Trophoblast cell (in vitro differentiated cells and primary cell): ENCODE data around the gene NSG1.

ENCODE experiments used
- DNase-seq, 2 donors: peaks; one replicate each; pipeline ENCODE4 v3.0.0-alpha.2; 2016
- H2AFZ ChIP-seq: 2 replicates; pipeline ENCODE4 v1.6.1; 2013; ENCODE audit warnings: low read length, moderate library complexity, mild to moderate bottlenecking; ENCODE audit not compliant: insufficient read depth, poor library complexity
- H2AK5ac ChIP-seq: 2 replicates; pipeline ENCODE4 v1.6.1; 2013; ENCODE audit warnings: mild to moderate bottlenecking, low read length
- H2BK120ac ChIP-seq: 2 replicates; pipeline ENCODE4 v1.6.1; 2013; ENCODE audit warnings: low read length, mild to moderate bottlenecking, moderate library complexity; ENCODE audit not compliant: insufficient read depth, poor library complexity
- H2BK12ac ChIP-seq: 2 replicates; pipeline ENCODE4 v1.6.1; 2013; ENCODE audit warnings: mild to moderate bottlenecking, low read length, moderate library complexity
- H2BK5ac ChIP-seq: 2 replicates; pipeline ENCODE4 v1.6.1; 2013; ENCODE audit warnings: low read length, low read depth, moderate library complexity, mild to moderate bottlenecking; ENCODE audit not compliant: poor library complexity
- H3K14ac ChIP-seq: 2 replicates; pipeline ENCODE4 v1.6.1; 2013; ENCODE audit warnings: mild to moderate bottlenecking, low read length
- H3K18ac ChIP-seq: 2 replicates; pipeline ENCODE4 v1.6.1; 2013; ENCODE audit warnings: mild to moderate bottlenecking, low read length
- H3K23ac ChIP-seq: 2 replicates; pipeline ENCODE4 v1.6.1; 2013; ENCODE audit warnings: low read length
- H3K27ac ChIP-seq: 2 replicates; pipeline ENCODE4 v1.5.1; 2013; ENCODE audit warnings: low read depth, mild to moderate bottlenecking, inconsistent platforms, low read length, moderate library complexity
- H3K27me3 ChIP-seq: 2 replicates; pipeline ENCODE4 v1.6.1; 2013; ENCODE audit warnings: inconsistent platforms, mild to moderate bottlenecking, low read length, moderate library complexity; ENCODE audit not compliant: insufficient read depth
- H3K36me3 ChIP-seq, 2 experiments: 1 replicate in 1 of 2; 2 replicates in 1 of 2; pipeline ENCODE4 v1.6.1; 2013; ENCODE audit warnings: low read length in 2 of 2, mild to moderate bottlenecking in 2 of 2, moderate library complexity in 1 of 2; ENCODE audit not compliant: insufficient read depth in 2 of 2, control insufficient read depth in 1 of 2
- H3K4ac ChIP-seq: 2 replicates; pipeline ENCODE4 v1.6.1; 2013; ENCODE audit warnings: low read depth, mild to moderate bottlenecking, low read length, moderate library complexity
- H3K4me1 ChIP-seq, 2 experiments: 1 replicate in 1 of 2; 2 replicates in 1 of 2; pipeline ENCODE4 v1.6.1; 2013; ENCODE audit warnings: low read length in 2 of 2, mild to moderate bottlenecking in 2 of 2, moderate library complexity in 1 of 2; ENCODE audit not compliant: insufficient read depth in 2 of 2, control insufficient read depth in 1 of 2
- H3K4me2 ChIP-seq: 2 replicates; pipeline ENCODE4 v1.6.1; 2013; ENCODE audit warnings: inconsistent platforms, mild to moderate bottlenecking, low read length, moderate library complexity
- H3K4me3 ChIP-seq: 2 replicates; pipeline ENCODE4 v1.5.1; 2013; ENCODE audit warnings: mild to moderate bottlenecking, low read depth, low read length, inconsistent platforms
- H3K79me1 ChIP-seq: one replicate; pipeline ENCODE4 v1.6.1; 2013; ENCODE audit warnings: low read length
- H3K79me2 ChIP-seq: 2 replicates; pipeline ENCODE4 v1.6.1; 2013; ENCODE audit warnings: low read length, mild to moderate bottlenecking; ENCODE audit not compliant: control insufficient read depth, insufficient read depth, poor library complexity
- H3K9ac ChIP-seq: 2 replicates; pipeline ENCODE4 v1.6.1; 2013; ENCODE audit warnings: mild to moderate bottlenecking, low read length
- H3K9me3 ChIP-seq: 2 replicates; pipeline ENCODE4 v1.6.1; 2013; ENCODE audit warnings: low read depth, mild to moderate bottlenecking, control low read depth, inconsistent platforms, low read length; ENCODE audit not compliant: insufficient read depth
- H4K12ac ChIP-seq: 2 replicates; pipeline ENCODE4 v1.6.1; 2013; ENCODE audit warnings: low read depth, mild to moderate bottlenecking, low read length, moderate library complexity
- H4K8ac ChIP-seq: 2 replicates; pipeline ENCODE4 v1.6.1; 2013; ENCODE audit warnings: low read depth, mild to moderate bottlenecking, low read length, moderate library complexity
- H4K91ac ChIP-seq: one replicate; pipeline ENCODE4 v1.6.1; 2013; ENCODE audit warnings: low read depth, mild to moderate bottlenecking, low read length, moderate library complexity
- WGBS: extraction: QIAGEN DNeasy Blood & Tissue Kit; methylation state at CpG from one replicate; pipeline ENCODE4 v1.1.7; 2013; ENCODE audit warnings: missing lambda C conversion rate; ENCODE audit not compliant: insufficient read length, insufficient coverage; ENCODE audit errors: extremely low coverage; 5-methylcytosine and 5-hydroxymethylcytosine counted together

NSG1 gene

GRCh38 chr4:4391866-4392265 is 5.0 kb downstream of the NSG1 start:
- H3K4me2 ChIP-seq = no peak overlapping the region
- no peak overlapping the region for H3K9ac ChIP-seq
- H3K18ac ChIP-seq = no peak overlapping the region
- WGBS = no CpG with 5 or more reads among the region's 4 CpGs
- H4K12ac ChIP-seq = no peak overlapping the region
- peaks cover 7 to 11% of the 10 kb centered on the region in 2 experiments for H3K4me1 ChIP-seq
- H3K27ac ChIP-seq = no peak overlapping the region
- H2AK5ac ChIP-seq = no peak overlapping the region
- H3K79me2 ChIP-seq = no peaks in the 10 kb centered on the region
- H2BK5ac ChIP-seq = no peak overlapping the region
- DNase-seq = no peak
- no peak overlapping the region for H3K23ac ChIP-seq
- H3K79me1 ChIP-seq = peaks cover 8% of the 10 kb centered on the region
- H2AFZ ChIP-seq = no peak overlapping the region
- peaks cover 2% of the 10 kb centered on the region for H3K9me3 ChIP-seq
- H2BK120ac ChIP-seq = no peak overlapping the region
- H4K91ac ChIP-seq = no peak overlapping the region
- H4K8ac ChIP-seq = no peak overlapping the region
- peaks cover 10% of the 10 kb centered on the region for H3K27me3 ChIP-seq
- no peak overlapping the region for H3K14ac ChIP-seq
- no peak overlapping the region for H3K4ac ChIP-seq
- H2BK12ac ChIP-seq = no peak overlapping the region
- H3K36me3 ChIP-seq = peaks cover 22 to 35% of the 10 kb centered on the region in 2 experiments
- H3K4me3 ChIP-seq = no peak overlapping the region

- Histone ChIP-seq H4K91ac (no peak overlapping the region), H3K9me3 (peaks cover 2% of the 10 kb centered on the region), H3K4me1 (peaks cover 4 to 9% of the 10 kb centered on the region in 2 experiments), H3K18ac (no peak overlapping the region), H3K79me2 (no peaks in the 10 kb centered on the region), H2BK12ac (no peak overlapping the region), H3K9ac (no peak overlapping the region), H2AK5ac (no peak overlapping the region), H3K36me3 (peaks cover 27 to 40% of the 10 kb centered on the region in 2 experiments), H3K27ac (no peak overlapping the region), H2BK5ac (no peak overlapping the region), H2BK120ac (no peak overlapping the region), H3K4me2 (no peak overlapping the region), H3K27me3 (peaks cover 4% of the 10 kb centered on the region), H2AFZ (no peak overlapping the region), H4K8ac (no peak overlapping the region), H4K12ac (no peak overlapping the region), H3K23ac (no peak overlapping the region), H3K79me1 (peaks cover under 1% of the 10 kb centered on the region), H3K14ac (no peak overlapping the region), H3K4me3 (no peak overlapping the region), H3K4ac (no peak overlapping the region)
- no CpG with 5 or more reads among the region's 13 CpGs for WGBS
- no peak for DNase-seq
Observed at GRCh38 chr4:4392501-4393183, 5.7 kb downstream of the NSG1 start.

GRCh38 chr4:4394644-4395043 is 7.7 kb downstream of the NSG1 start:
- Histone ChIP-seq H3K9me3 (no peaks in the 10 kb centered on the region), H3K4me1 (peaks cover 0 to 4% of the 10 kb centered on the region in 2 experiments), H3K27ac (no peak overlapping the region), H4K12ac (no peak overlapping the region), H4K91ac (no peak overlapping the region), H3K4me2 (no peak overlapping the region), H2BK5ac (no peak overlapping the region), H3K18ac (no peak overlapping the region), H2AK5ac (no peak overlapping the region), H3K23ac (no peak overlapping the region), H3K36me3 (peaks cover 29 to 36% of the 10 kb centered on the region in 2 experiments), H4K8ac (no peak overlapping the region), H3K79me2 (no peaks in the 10 kb centered on the region), H3K4ac (no peak overlapping the region), H2AFZ (no peak overlapping the region), H3K27me3 (no peaks in the 10 kb centered on the region), H2BK12ac (no peak overlapping the region), H2BK120ac (no peak overlapping the region), H3K4me3 (no peak overlapping the region), H3K9ac (no peak overlapping the region), H3K14ac (no peak overlapping the region), H3K79me1 (no peaks in the 10 kb centered on the region)
- DNase-seq = no peak
- WGBS = no CpG with 5 or more reads among the region's 9 CpGs

- H3K4me2 ChIP-seq = no peak overlapping the region
- no peaks in the 10 kb centered on the region for H3K9me3 ChIP-seq
- no peak overlapping the region for H2BK5ac ChIP-seq
- H3K79me2 ChIP-seq = no peaks in the 10 kb centered on the region
- H3K4me1 ChIP-seq = peaks cover 0 to 4% of the 10 kb centered on the region in 2 experiments
- no peak overlapping the region for H2AK5ac ChIP-seq
- no peak for DNase-seq
- no peaks in the 10 kb centered on the region for H3K27me3 ChIP-seq
- H3K18ac ChIP-seq = no peak overlapping the region
- no peak overlapping the region for H2BK12ac ChIP-seq
- H3K27ac ChIP-seq = no peak overlapping the region
- no CpG with 5 or more reads among the region's 9 CpGs for WGBS
- H2AFZ ChIP-seq = no peak overlapping the region
- no peak overlapping the region for H3K4me3 ChIP-seq
- H4K8ac ChIP-seq = no peak overlapping the region
- H3K79me1 ChIP-seq = no peaks in the 10 kb centered on the region
- H3K9ac ChIP-seq = no peak overlapping the region
- no peak overlapping the region for H3K4ac ChIP-seq
- H4K12ac ChIP-seq = no peak overlapping the region
- peaks cover 29 to 35% of the 10 kb centered on the region in 2 experiments for H3K36me3 ChIP-seq
- no peak overlapping the region for H4K91ac ChIP-seq
- no peak overlapping the region for H2BK120ac ChIP-seq
- H3K23ac ChIP-seq = no peak overlapping the region
- H3K14ac ChIP-seq = no peak overlapping the region
Observed at GRCh38 chr4:4395371-4395770, 8.5 kb downstream of the NSG1 start.
